PC-9 (cell line): ENCODE data around the gene THSD7B. TPM values are rescaled to one million over a fixed set of nuclear protein-coding genes. Genes with fewer than 3 reads are reported as not detected.

Experiments
- BruUV-seq: library from RNA; stranded (reverse); fragments of 400-500 nt; replicated peaks from 2 replicates; lab custom pipeline; 2021; lab: Mats Ljungman, UMichigan
- CTCF ChIA-PET: fragments of 300-600 bp; sonication (Branson Sonifier 250); formaldehyde crosslinking; loops from one replicate; lab custom pipeline; 2022; ENCODE audit warnings: antibody characterized with exemption; lab: Charles Lee
- POLR2A ChIA-PET: fragments of 300-600 bp; sonication (Branson Sonifier 250); formaldehyde crosslinking; loops from one replicate; lab custom pipeline; 2022; ENCODE audit warnings: antibody characterized with exemption; ENCODE audit not compliant: unreplicated experiment; lab: Charles Lee
- DNase-seq, 2 experiments: peaks; one replicate each; pipeline versions ENCODE4 v3.0.0 to v3.0.0-alpha.2; 2015 to 2022; ENCODE audit warnings: mixed read lengths in 1 of 2
- H2AFZ ChIP-seq: fragments of 200-600 bp; sonication (generic); 2 replicates; pipeline ENCODE4 v1.8.1; 2017; ENCODE audit warnings: antibody characterized with exemption
- H3F3A ChIP-seq: fragments of 200-600 bp; sonication (generic); 2 replicates; pipeline ENCODE4 v1.8.1; 2017; ENCODE audit warnings: antibody characterized with exemption, mild to moderate bottlenecking, low read depth; ENCODE audit not compliant: insufficient read depth
- H3K27ac ChIP-seq: fragments of 200-600 bp; sonication (generic); 2 replicates; pipeline ENCODE4 v1.6.1; 2016; ENCODE audit warnings: mixed run types
- H3K27me3 ChIP-seq: fragments of 200-600 bp; sonication (generic); 2 replicates; pipeline ENCODE4 v1.6.1; 2016; ENCODE audit warnings: low read depth, mixed run types; ENCODE audit not compliant: insufficient read depth
- H3K36me3 ChIP-seq: fragments of 200-600 bp; sonication (generic); 2 replicates; pipeline ENCODE4 v1.6.1; 2016; ENCODE audit warnings: low read depth, mixed run types
- H3K4me1 ChIP-seq: fragments of 200-600 bp; sonication (generic); replicated peaks from 2 replicates; pipeline ENCODE4 v1.6.1; 2016; ENCODE audit warnings: mixed run types; ENCODE audit not compliant: insufficient read depth
- H3K4me2 ChIP-seq: fragments of 200-600 bp; sonication (generic); 2 replicates; pipeline ENCODE4 v1.6.1; 2017; ENCODE audit warnings: mixed run types
- H3K4me3 ChIP-seq: fragments of 200-600 bp; sonication (generic); 2 replicates; pipeline ENCODE4 v1.6.1; 2016; ENCODE audit warnings: mixed run types
- H3K79me2 ChIP-seq: fragments of 200-600 bp; sonication (generic); 2 replicates; pipeline ENCODE4 v1.6.1; 2017; ENCODE audit warnings: low read depth, mixed run types
- H3K9me2 ChIP-seq: fragments of 200-600 bp; sonication (generic); 2 replicates; pipeline ENCODE4 v1.8.1; 2017; ENCODE audit warnings: mild to moderate bottlenecking; ENCODE audit not compliant: insufficient read depth
- H3K9me3 ChIP-seq: fragments of 200-600 bp; sonication (generic); 2 replicates; pipeline ENCODE4 v1.8.1; 2016; ENCODE audit warnings: low read depth; ENCODE audit not compliant: insufficient read depth
- H4K20me1 ChIP-seq: fragments of 200-600 bp; sonication (generic); 2 replicates; pipeline ENCODE4 v1.8.1; 2017; ENCODE audit not compliant: insufficient read depth
- CTCF ChIP-seq: fragments of 200-600 bp; sonication (generic); conservative IDR thresholded peaks from 2 replicates; pipeline ENCODE4 v1.6.1; 2017; ENCODE audit warnings: mixed run types, antibody characterized with exemption, mild to moderate bottlenecking, moderate library complexity
- EZH2 ChIP-seq: fragments of 200-600 bp; sonication (generic); IDR thresholded peaks from 2 replicates; pipeline ENCODE4 v1.8.0; 2017; ENCODE audit warnings: antibody characterized with exemption, low read depth
- intact Hi-C: fragments of 100-400 bp; cut with micrococcal nuclease; formaldehyde crosslinking; loops from one replicate; pipeline ENCODE4 v1.10.0; 2022; ENCODE audit not compliant: unreplicated experiment
- total RNA-seq: library from RNA; stranded (reverse); gene quantifications from 2 replicates; pipeline ENCODE4 v1.2.3, GENCODE V29; 2021

The THSD7B gene
- total RNA-seq, 1 experiment from 2014 or later = not detected

- BruUV-seq = no TSS peak
- ChIA-PET CTCF (no interaction called here), POLR2A (no interaction called here)
- Histone ChIP-seq H3K36me3 (no peaks in the 10 kb centered on the region), H2AFZ (no peak overlapping the region), H3K79me2 (no peaks in the 10 kb centered on the region), H3K4me2 (no peak overlapping the region), H3K4me1 (no peaks in the 10 kb centered on the region), H3F3A (no peaks in the 10 kb centered on the region), H3K27me3 (no peaks in the 10 kb centered on the region; the same call in 1 of the 2 replicates), H3K9me3 (no peaks in the 10 kb centered on the region), H3K27ac (no peak overlapping the region), H4K20me1 (no peaks in the 10 kb centered on the region), H3K4me3 (no peak overlapping the region), H3K9me2 (no peaks in the 10 kb centered on the region)
- intact Hi-C loops = no loop called here
- TF ChIP-seq CTCF = no peak
- no peak for DNase-seq
These were observed 403.2 kb downstream of the THSD7B start for GRCh38 chr2:137168552-137168951.

DNA sequence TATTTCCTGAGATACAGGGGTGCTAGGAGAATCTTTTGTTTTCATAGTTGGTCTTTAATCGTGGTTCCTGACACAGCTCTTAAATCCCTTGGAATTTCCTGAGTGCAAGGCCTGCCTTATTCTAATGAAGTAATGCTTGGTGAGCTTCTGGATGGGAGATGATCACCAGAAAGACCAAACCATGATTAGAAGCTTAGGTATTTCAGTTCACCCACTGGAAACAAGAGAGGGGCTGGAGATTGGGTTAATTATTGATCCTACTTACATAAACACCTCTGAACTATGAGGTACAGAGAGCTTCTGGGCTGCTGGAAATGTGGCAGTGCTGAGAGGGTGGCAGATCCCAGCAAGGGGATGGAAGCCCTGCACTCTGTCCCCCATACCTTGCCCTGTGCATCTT is 406.8 kb downstream of the THSD7B start:
- CTCF ChIA-PET = no interaction called here
- BruUV-seq = no TSS peak
- no peaks in the 10 kb centered on the region for H3F3A ChIP-seq
- H3K4me1 ChIP-seq = no peaks in the 10 kb centered on the region
- POLR2A ChIA-PET = no interaction called here
- no peak overlapping the region for H3K4me3 ChIP-seq
- no peaks in the 10 kb centered on the region for H3K9me2 ChIP-seq
- no peak overlapping the region for H3K4me2 ChIP-seq
- no peak overlapping the region for H2AFZ ChIP-seq
- TF ChIP-seq CTCF = no peak
- TF ChIP-seq EZH2 = no peak
- no peaks in the 10 kb centered on the region for H3K79me2 ChIP-seq
- no peaks in the 10 kb centered on the region for H4K20me1 ChIP-seq
- H3K27ac ChIP-seq = no peak overlapping the region
- no peaks in the 10 kb centered on the region for H3K36me3 ChIP-seq
- no peaks in the 10 kb centered on the region; the same call in 1 of the 2 replicates for H3K27me3 ChIP-seq
- DNase-seq = no peak
- intact Hi-C loops = no loop called here
- H3K9me3 ChIP-seq = no peaks in the 10 kb centered on the region

GRCh38 chr2:137173463-137173862 is 408.1 kb downstream of the THSD7B start:
- Histone ChIP-seq H3K27ac (no peak overlapping the region), H3K9me2 (no peaks in the 10 kb centered on the region), H3K4me1 (no peaks in the 10 kb centered on the region), H3K4me3 (no peak overlapping the region), H3K36me3 (no peaks in the 10 kb centered on the region), H3F3A (no peaks in the 10 kb centered on the region), H3K27me3 (no peaks in the 10 kb centered on the region), H3K9me3 (no peaks in the 10 kb centered on the region), H4K20me1 (no peaks in the 10 kb centered on the region), H2AFZ (no peak overlapping the region), H3K4me2 (no peak overlapping the region), H3K79me2 (no peaks in the 10 kb centered on the region)
- POLR2A ChIA-PET = no interaction called here
- intact Hi-C loops = no loop called here
- CTCF ChIA-PET = no interaction called here
- DNase-seq = no peak
- no TSS peak for BruUV-seq
- TF ChIP-seq EZH2 (no peak), CTCF (no peak; the same call in 1 of the 2 replicates)
